Stimulated activated memory B cell treated with anti-CD40 and anti-IgM and Interleukin-4, amounts not matched to agents 10 μg/mL and 1 μg/mL and 100 μg/mL, for 72 hours (primary cell): ENCODE data around the gene WARS2.
A peak's percentile ranks its signal among the peaks of the same experiment; 100 is the strongest.

Experiments
- ATAC-seq: fragments of 150-1000 bp; cut with Tn5 transposase; 2 replicates; pipeline ENCODE4 v1.10.0; 2021
- H3K27ac Mint-ChIP-seq: one replicate; pipeline ENCODE4 v1.8.0; 2022; ENCODE audit warnings: mild to moderate bottlenecking, mixed read lengths
- H3K27me3 Mint-ChIP-seq: one replicate; pipeline ENCODE4 v1.8.0; 2022; ENCODE audit warnings: mixed read lengths
- H3K36me3 Mint-ChIP-seq: one replicate; pipeline ENCODE4 v1.8.0; 2022; ENCODE audit warnings: mixed read lengths
- H3K4me1 Mint-ChIP-seq: one replicate; pipeline ENCODE4 v1.8.0; 2022; ENCODE audit warnings: mixed read lengths
- H3K4me3 Mint-ChIP-seq: one replicate; pipeline ENCODE4 v1.8.0; 2022; ENCODE audit warnings: mild to moderate bottlenecking, moderate library complexity, mixed read lengths
- H3K9me3 Mint-ChIP-seq: one replicate; pipeline ENCODE4 v1.8.0; 2022; ENCODE audit warnings: mixed read lengths

Gene WARS2

GRCh38 chr1:119040906-119041305, 99.5 kb downstream of the WARS2 start:
- Mint-ChIP-seq H3K27ac (no peak overlapping the region), H3K4me3 (no peak overlapping the region), H3K27me3 (no peaks in the 10 kb centered on the region), H3K4me1 (no peaks in the 10 kb centered on the region), H3K9me3 (no peaks in the 10 kb centered on the region), H3K36me3 (peaks cover 79% of the 10 kb centered on the region)
- no peak for ATAC-seq

GRCh38 chr1:119040489-119040888, 100.0 kb downstream of the WARS2 start:
- Mint-ChIP-seq H3K27ac (no peak overlapping the region), H3K36me3 (peaks cover 79% of the 10 kb centered on the region), H3K4me3 (no peak overlapping the region), H3K4me1 (no peaks in the 10 kb centered on the region), H3K27me3 (no peaks in the 10 kb centered on the region), H3K9me3 (no peaks in the 10 kb centered on the region)
- no peak for ATAC-seq

GRCh38 chr1:119038363-119038762, 102.1 kb downstream of the WARS2 start:
- Mint-ChIP-seq H3K4me1 (no peaks in the 10 kb centered on the region), H3K4me3 (no peak overlapping the region), H3K27me3 (no peaks in the 10 kb centered on the region), H3K36me3 (peaks cover 76% of the 10 kb centered on the region), H3K27ac (no peak overlapping the region), H3K9me3 (no peaks in the 10 kb centered on the region)
- no peak for ATAC-seq

DNA sequence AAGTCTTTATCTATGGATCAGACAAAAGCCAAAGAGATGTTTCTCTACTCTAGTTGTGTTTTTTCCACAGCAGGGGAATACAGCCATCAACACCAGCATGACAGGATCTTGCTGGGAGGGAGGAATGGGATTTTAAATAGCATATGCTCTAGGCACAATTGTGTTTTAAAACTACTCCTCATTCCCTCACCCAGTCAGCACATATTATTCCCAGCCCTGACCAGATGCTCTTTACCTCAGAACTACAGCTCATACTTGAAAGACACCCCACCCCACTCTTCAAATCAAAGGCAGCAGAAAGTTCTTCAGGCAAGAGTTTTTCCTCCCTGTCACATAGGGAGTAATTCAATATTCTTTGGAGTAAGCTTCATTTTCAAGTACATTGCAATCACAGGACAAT, 106.1 kb downstream of the WARS2 start:
- no peak overlapping the region for H3K4me3 Mint-ChIP-seq
- no peaks in the 10 kb centered on the region for H3K4me1 Mint-ChIP-seq

DNA sequence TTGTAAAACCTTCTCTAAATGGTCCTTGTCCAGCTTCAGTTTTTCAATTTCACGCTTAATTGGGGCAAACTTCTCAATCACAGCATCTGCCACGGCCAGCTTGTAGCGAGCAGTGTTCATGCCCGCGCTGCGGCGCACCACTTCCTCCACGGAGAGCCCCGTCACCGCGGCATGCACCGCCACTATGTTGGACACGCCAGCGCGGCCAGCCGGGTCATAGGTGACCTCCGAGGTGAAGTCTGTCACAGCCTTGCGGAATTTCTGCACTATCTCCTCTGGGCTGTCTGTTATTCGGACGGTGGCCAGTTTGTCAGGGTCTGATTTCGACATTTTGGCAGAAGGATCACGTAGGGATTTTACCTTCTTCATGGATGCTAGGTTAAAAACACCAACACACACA, 107.5 kb downstream of the WARS2 start:
- H3K4me1 Mint-ChIP-seq = no peaks in the 10 kb centered on the region
- H3K27me3 Mint-ChIP-seq = no peaks in the 10 kb centered on the region
- H3K36me3 Mint-ChIP-seq = peaks cover 80% of the 10 kb centered on the region
- no peak overlapping the region for H3K27ac Mint-ChIP-seq
- no peaks in the 10 kb centered on the region for H3K9me3 Mint-ChIP-seq
- no peak for ATAC-seq
- H3K4me3 Mint-ChIP-seq = no peak overlapping the region

More for the DNA sequence above, 106.1 kb downstream of the WARS2 start:
- H3K36me3 Mint-ChIP-seq = peaks cover 89% of the 10 kb centered on the region
- no peak for ATAC-seq
- no peaks in the 10 kb centered on the region for H3K9me3 Mint-ChIP-seq
- H3K27me3 Mint-ChIP-seq = no peaks in the 10 kb centered on the region
- no peak overlapping the region for H3K27ac Mint-ChIP-seq

- H3K9me3 Mint-ChIP-seq = peaks cover 3% of the 10 kb centered on the region
- H3K27ac Mint-ChIP-seq = no peak overlapping the region
- no peaks in the 10 kb centered on the region for H3K4me1 Mint-ChIP-seq
- no peak for ATAC-seq
- H3K27me3 Mint-ChIP-seq = no peaks in the 10 kb centered on the region
- peaks cover 53% of the 10 kb centered on the region for H3K36me3 Mint-ChIP-seq
- H3K4me3 Mint-ChIP-seq = no peak overlapping the region
Observed at GRCh38 chr1:119027759-119028158, 112.7 kb downstream of the WARS2 start.

DNA sequence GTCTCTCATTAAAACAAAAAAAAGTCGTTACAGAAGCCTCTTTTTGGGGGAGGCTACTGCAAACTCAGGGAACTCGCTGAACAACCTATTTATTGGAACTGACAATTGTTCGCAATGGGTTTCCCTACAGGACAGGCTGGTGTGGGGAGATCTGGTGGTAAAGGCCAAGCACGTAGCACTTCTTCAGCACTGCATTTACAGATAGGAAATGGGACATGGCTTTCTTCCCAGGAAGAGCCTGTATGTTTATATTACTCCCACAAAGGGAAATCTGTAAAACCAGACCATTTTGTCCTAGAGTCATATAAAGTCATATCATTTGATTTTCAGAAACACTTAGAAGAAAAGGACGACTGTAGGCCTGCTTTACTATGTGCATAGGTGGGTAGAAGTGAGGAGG, 113.5 kb downstream of the WARS2 start:
- peaks cover 3% of the 10 kb centered on the region for H3K9me3 Mint-ChIP-seq
- ATAC-seq = no peak
- peaks cover 47% of the 10 kb centered on the region for H3K36me3 Mint-ChIP-seq
- no peaks in the 10 kb centered on the region for H3K27me3 Mint-ChIP-seq
- H3K27ac Mint-ChIP-seq = no peak overlapping the region
- no peaks in the 10 kb centered on the region for H3K4me1 Mint-ChIP-seq
- no peak overlapping the region for H3K4me3 Mint-ChIP-seq

GRCh38 chr1:119015547-119015946, 124.9 kb downstream of the WARS2 start:
- no peak overlapping the region for H3K27ac Mint-ChIP-seq
- peaks cover 9% of the 10 kb centered on the region for H3K27me3 Mint-ChIP-seq
- ATAC-seq = no peak
- H3K4me3 Mint-ChIP-seq = no peak overlapping the region
- no peaks in the 10 kb centered on the region for H3K9me3 Mint-ChIP-seq
- H3K36me3 Mint-ChIP-seq = peaks cover 35% of the 10 kb centered on the region
- H3K4me1 Mint-ChIP-seq = no peaks in the 10 kb centered on the region

DNA sequence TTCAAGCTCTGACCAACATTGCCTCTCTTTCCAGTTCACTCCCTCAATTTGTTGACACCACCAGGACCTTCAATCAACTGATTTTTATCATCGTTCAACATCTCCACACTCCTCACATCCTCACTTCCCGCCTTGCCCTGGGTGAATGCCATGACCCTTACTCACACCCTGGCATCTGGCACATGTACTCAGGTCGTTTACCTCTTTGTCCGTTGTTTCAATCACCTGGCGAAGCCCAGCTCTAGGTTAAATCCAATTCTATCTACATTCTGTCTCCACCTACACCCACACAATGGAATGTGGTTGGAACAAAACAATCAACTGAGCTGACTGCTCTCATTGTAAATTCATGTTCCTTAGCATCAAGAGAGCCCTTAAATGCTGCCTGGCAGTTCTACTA, 128.1 kb downstream of the WARS2 start:
- peaks cover 25% of the 10 kb centered on the region for H3K36me3 Mint-ChIP-seq
- no peak overlapping the region for H3K27ac Mint-ChIP-seq
- H3K9me3 Mint-ChIP-seq = no peaks in the 10 kb centered on the region
- H3K4me1 Mint-ChIP-seq = peaks cover 15% of the 10 kb centered on the region
- no peak overlapping the region for H3K4me3 Mint-ChIP-seq
- no peak for ATAC-seq
- H3K27me3 Mint-ChIP-seq = peaks cover 29% of the 10 kb centered on the region

GRCh38 chr1:119011706-119012105, 128.7 kb downstream of the WARS2 start:
- no peaks in the 10 kb centered on the region for H3K9me3 Mint-ChIP-seq
- H3K36me3 Mint-ChIP-seq = peaks cover 25% of the 10 kb centered on the region
- H3K4me3 Mint-ChIP-seq = no peak overlapping the region
- ATAC-seq = no peak
- peaks cover 15% of the 10 kb centered on the region for H3K4me1 Mint-ChIP-seq
- no peak overlapping the region for H3K27ac Mint-ChIP-seq
- peaks cover 32% of the 10 kb centered on the region for H3K27me3 Mint-ChIP-seq

DNA sequence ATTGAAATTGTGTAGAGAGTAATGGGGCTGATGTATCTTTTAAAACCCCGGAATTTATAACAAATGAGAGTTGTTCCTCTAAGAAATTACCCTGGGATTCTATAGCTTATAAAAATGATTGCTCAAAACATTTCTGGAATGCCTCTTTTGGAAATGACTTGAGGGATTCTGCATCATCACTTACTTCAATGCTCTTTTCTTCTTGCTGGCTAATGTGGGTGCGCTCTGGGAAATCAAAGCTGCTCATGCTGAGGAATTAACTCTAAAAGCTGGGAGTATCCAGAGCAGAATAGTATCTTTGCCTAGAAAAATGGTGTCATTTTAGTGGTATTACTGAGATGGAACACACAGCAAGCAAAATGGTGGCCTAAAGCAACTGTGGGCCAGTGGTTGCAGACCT, 129.3 kb downstream of the WARS2 start:
- H3K27me3 Mint-ChIP-seq = peaks cover 38% of the 10 kb centered on the region
- peaks cover 15% of the 10 kb centered on the region for H3K4me1 Mint-ChIP-seq
- no peak for ATAC-seq
- H3K36me3 Mint-ChIP-seq = peaks cover 25% of the 10 kb centered on the region
- no peak overlapping the region for H3K4me3 Mint-ChIP-seq
- H3K27ac Mint-ChIP-seq = no peak overlapping the region
- no peaks in the 10 kb centered on the region for H3K9me3 Mint-ChIP-seq

- no peak for ATAC-seq
- peaks cover 47% of the 10 kb centered on the region for H3K27me3 Mint-ChIP-seq
- H3K9me3 Mint-ChIP-seq = no peaks in the 10 kb centered on the region
- peaks cover 15% of the 10 kb centered on the region for H3K4me1 Mint-ChIP-seq
- no peak overlapping the region for H3K27ac Mint-ChIP-seq
- H3K4me3 Mint-ChIP-seq = no peak overlapping the region
- peaks cover 21% of the 10 kb centered on the region for H3K36me3 Mint-ChIP-seq
Observed at GRCh38 chr1:119010201-119010600, 130.3 kb downstream of the WARS2 start.

DNA sequence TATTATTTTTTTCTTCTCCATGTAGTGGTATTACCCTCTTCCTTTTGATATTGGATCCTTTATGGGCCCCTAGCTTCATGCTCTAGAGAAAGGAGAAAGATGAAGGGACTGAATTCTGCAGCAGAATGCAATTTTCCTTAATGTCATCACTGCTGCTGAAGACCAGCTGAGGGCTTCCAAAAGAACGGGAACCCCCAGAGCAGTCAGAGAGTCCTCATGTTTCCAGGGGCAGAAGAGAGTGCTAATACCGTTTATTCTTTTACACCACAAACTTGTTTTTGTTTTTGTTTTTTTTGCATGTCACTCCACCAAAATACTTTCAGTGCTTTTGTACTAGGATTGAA, 131.2 kb downstream of the WARS2 start:
- Mint-ChIP-seq H3K9me3 (no peaks in the 10 kb centered on the region), H3K27me3 (peaks cover 56% of the 10 kb centered on the region), H3K27ac (no peak overlapping the region), H3K4me1 (peaks cover 15% of the 10 kb centered on the region), H3K36me3 (peaks cover 12% of the 10 kb centered on the region), H3K4me3 (no peak overlapping the region)
- ATAC-seq = no peak

- H3K9me3 Mint-ChIP-seq = no peaks in the 10 kb centered on the region
Observed at GRCh38 chr1:119008483-119009311, 131.8 kb downstream of the WARS2 start.

DNA sequence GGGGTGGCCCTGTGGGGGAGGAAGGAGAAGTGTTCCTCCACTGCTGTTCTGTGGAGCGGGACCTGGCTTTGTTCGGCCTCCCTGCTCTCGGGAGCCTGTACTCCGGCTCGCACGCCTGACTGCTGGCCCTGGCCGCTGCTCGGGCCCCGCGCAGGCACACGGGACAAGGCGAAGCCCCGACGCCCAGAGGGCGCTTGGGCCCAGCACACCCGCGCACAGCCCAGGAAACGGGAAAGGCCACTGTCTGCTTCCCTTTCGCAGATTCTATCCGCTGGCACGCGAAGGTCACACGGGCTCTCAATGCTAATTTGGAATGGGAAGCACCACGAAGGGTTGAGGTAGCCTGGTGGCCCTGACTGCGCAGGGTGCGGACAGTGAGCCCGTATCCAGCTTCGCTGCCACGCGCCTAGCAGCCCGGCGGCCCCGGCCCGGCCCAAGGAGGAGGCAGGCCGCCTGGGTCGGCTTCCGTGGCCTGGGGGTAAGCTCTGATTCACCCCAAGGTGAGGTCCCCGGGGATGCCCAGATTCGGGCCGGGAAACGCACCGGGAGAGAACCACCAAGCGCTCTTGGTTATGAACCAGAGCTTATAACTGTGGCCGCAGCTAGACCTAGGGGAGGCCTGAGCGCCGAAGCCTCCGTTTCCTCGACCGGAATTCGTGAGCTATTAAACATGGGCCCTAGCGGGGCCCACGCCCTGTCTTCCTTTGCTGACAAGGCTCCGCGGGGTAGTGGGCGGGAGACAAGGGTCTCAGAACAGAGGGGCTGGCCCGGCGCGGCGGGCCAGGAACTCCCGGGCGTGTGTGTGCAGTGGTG, 132.6 kb downstream of the WARS2 start:
- H3K4me1 Mint-ChIP-seq = peaks cover 15% of the 10 kb centered on the region
- ATAC-seq = no peak
- H3K4me3 Mint-ChIP-seq = peak overlapping the region; percentile 68
- H3K27me3 Mint-ChIP-seq = peaks cover 68% of the 10 kb centered on the region
- H3K27ac Mint-ChIP-seq = peak overlapping the region; percentile 51
- peaks cover 10% of the 10 kb centered on the region for H3K36me3 Mint-ChIP-seq
- H3K9me3 Mint-ChIP-seq = no peaks in the 10 kb centered on the region

More at GRCh38 chr1:119008483-119009311, 131.8 kb downstream of the WARS2 start:
- peak overlapping the region; percentile 68 for H3K4me3 Mint-ChIP-seq
- H3K4me1 Mint-ChIP-seq = peaks cover 15% of the 10 kb centered on the region
- H3K27me3 Mint-ChIP-seq = peaks cover 62% of the 10 kb centered on the region
- H3K27ac Mint-ChIP-seq = peak overlapping the region; percentile 51
- no peak for ATAC-seq
- peaks cover 12% of the 10 kb centered on the region for H3K36me3 Mint-ChIP-seq

DNA sequence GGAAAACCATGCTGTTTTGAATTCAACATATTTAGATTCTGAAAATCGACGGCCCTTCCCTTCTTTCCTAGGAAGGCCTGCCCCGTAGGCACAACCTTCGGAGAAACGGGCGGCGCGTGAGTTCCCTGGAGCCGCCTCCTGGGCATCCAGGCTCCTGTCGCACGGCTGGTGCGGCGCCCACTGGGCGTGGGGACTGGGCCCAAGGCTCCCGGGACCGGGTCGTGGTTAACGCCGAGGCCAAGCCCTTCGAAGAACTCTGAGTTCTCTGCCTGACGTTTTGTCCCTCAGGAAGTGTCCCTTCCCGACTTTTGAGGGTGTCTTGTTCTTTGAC, 133.1 kb downstream of the WARS2 start:
- peaks cover 16% of the 10 kb centered on the region for H3K4me1 Mint-ChIP-seq
- H3K9me3 Mint-ChIP-seq = no peaks in the 10 kb centered on the region
- H3K36me3 Mint-ChIP-seq = peaks cover 4% of the 10 kb centered on the region
- ATAC-seq = no peak
- H3K27ac Mint-ChIP-seq = no peak overlapping the region
- peaks cover 68% of the 10 kb centered on the region for H3K27me3 Mint-ChIP-seq
- H3K4me3 Mint-ChIP-seq = no peak overlapping the region
